Smooth muscle cell (in vitro differentiated cells): ENCODE measurements around the gene SPTB. TPM values are rescaled to one million over a fixed set of nuclear protein-coding genes. Genes with fewer than 3 reads are reported as not detected.

Source experiments
- DNase-seq: peaks from one replicate; lab custom pipeline; 2025; ENCODE audit not compliant: unreplicated experiment; lab: John Stamatoyannopoulos, UW
- H2AFZ ChIP-seq: fragments of 200-600 bp; sonication (generic); 2 replicates; pipeline ENCODE4 v1.6.0; 2016; ENCODE audit warnings: antibody characterized with exemption, low read depth, mild to moderate bottlenecking
- H3F3A ChIP-seq: fragments of 200-600 bp; sonication (generic); 2 replicates; pipeline ENCODE4 v1.6.0; 2017; ENCODE audit warnings: antibody characterized with exemption, low read depth
- H3K27ac ChIP-seq: fragments of 200-600 bp; sonication (generic); 2 replicates; pipeline ENCODE4 v1.5.1; 2016; ENCODE audit warnings: low read depth, mild to moderate bottlenecking
- H3K27me3 ChIP-seq: fragments of 200-600 bp; sonication (generic); 2 replicates; pipeline ENCODE4 v1.6.1; 2016; ENCODE audit warnings: low read depth, mild to moderate bottlenecking
- H3K36me3 ChIP-seq: fragments of 200-600 bp; sonication (generic); 2 replicates; pipeline ENCODE4 v1.5.1; 2016; ENCODE audit warnings: low read depth
- H3K4me1 ChIP-seq: fragments of 200-600 bp; sonication (generic); 2 replicates; pipeline ENCODE4 v1.5.1; 2016; ENCODE audit warnings: low read depth
- H3K4me2 ChIP-seq: fragments of 200-600 bp; sonication (generic); 2 replicates; pipeline ENCODE4 v1.6.0; 2016; ENCODE audit warnings: mild to moderate bottlenecking
- H3K4me3 ChIP-seq: fragments of 200-600 bp; sonication (generic); 2 replicates; pipeline ENCODE4 v1.5.1; 2016; ENCODE audit warnings: mild to moderate bottlenecking
- H3K79me2 ChIP-seq: fragments of 200-600 bp; sonication (generic); 2 replicates; pipeline ENCODE4 v1.6.0; 2016; ENCODE audit warnings: low read depth, mild to moderate bottlenecking
- H3K9ac ChIP-seq: fragments of 200-600 bp; sonication (generic); 2 replicates; pipeline ENCODE4 v1.6.0; 2016; ENCODE audit warnings: low read depth
- H3K9me3 ChIP-seq: fragments of 200-600 bp; sonication (generic); replicated peaks from 2 replicates; pipeline ENCODE4 v1.5.1; 2016; ENCODE audit warnings: low read depth
- H4K20me1 ChIP-seq: fragments of 200-600 bp; sonication (generic); 2 replicates; pipeline ENCODE4 v1.6.0; 2016; ENCODE audit warnings: low read depth
- WGBS: methylation state at CpG from one replicate; pipeline ENCODE4 v1.1.7; 2016; ENCODE audit warnings: low lambda C conversion rate; 5-methylcytosine and 5-hydroxymethylcytosine counted together
- polyA plus RNA-seq: library from polyadenylated mRNA; unstranded; fragments of >200 nt; fragmentation: Nextera tagmentation; extraction: Ambion mirVana; gene quantifications from 2 replicates; pipeline ENCODE4 v1.2.1, GENCODE V29; 2016
- total RNA-seq: library from RNA; depleted of rRNA; stranded (reverse); fragments of >200 nt; gene quantifications from 2 replicates; pipeline ENCODE4 v1.2.3, GENCODE V29; 2014
- TF ChIP-seq, protein P1 (sequence below): fragments of 200-600 bp; sonication (generic); IDR thresholded peaks from 2 replicates; pipeline ENCODE4 v1.5.1; 2017; ENCODE audit warnings: borderline replicate concordance, mild to moderate bottlenecking, antibody characterized with exemption; ENCODE audit not compliant: insufficient read depth, poor library complexity, severe bottlenecking

SPTB gene
- total and polyA plus RNA-seq, 2 experiments from 2014 or later, result 0.25 to 3.3 TPM

DNA sequence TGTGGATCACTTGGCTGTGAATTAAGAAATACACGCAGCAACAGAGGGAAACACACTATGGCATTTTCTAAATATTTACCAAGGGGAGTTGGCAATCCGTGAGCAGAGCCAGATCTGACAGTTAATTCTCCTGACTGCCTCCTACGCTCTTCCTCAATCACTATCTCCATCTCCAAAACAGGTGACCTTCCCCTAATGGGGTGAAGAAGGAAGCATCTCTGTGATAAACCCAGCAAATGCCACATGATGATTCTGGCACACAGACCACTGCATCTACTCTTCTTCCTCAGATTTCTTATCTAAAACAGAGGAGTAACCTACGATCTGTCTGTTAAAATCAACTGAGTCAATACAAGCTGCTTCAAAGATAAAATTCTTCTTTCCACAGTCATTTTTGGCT, 4.4 kb downstream of the SPTB start:
- Histone ChIP-seq H3K9ac (no peak overlapping the region), H3K4me3 (no peak overlapping the region), H3K4me2 (no peak overlapping the region), H2AFZ (no peak overlapping the region), H3K79me2 (no peaks in the 10 kb centered on the region), H4K20me1 (no peaks in the 10 kb centered on the region), H3K4me1 (no peaks in the 10 kb centered on the region), H3F3A (no peaks in the 10 kb centered on the region), H3K9me3 (no peaks in the 10 kb centered on the region), H3K27ac (no peak overlapping the region), H3K27me3 (peaks cover 68% of the 10 kb centered on the region), H3K36me3 (no peaks in the 10 kb centered on the region)
- no peak for DNase-seq
- TF ChIP-seq, protein P1, sequence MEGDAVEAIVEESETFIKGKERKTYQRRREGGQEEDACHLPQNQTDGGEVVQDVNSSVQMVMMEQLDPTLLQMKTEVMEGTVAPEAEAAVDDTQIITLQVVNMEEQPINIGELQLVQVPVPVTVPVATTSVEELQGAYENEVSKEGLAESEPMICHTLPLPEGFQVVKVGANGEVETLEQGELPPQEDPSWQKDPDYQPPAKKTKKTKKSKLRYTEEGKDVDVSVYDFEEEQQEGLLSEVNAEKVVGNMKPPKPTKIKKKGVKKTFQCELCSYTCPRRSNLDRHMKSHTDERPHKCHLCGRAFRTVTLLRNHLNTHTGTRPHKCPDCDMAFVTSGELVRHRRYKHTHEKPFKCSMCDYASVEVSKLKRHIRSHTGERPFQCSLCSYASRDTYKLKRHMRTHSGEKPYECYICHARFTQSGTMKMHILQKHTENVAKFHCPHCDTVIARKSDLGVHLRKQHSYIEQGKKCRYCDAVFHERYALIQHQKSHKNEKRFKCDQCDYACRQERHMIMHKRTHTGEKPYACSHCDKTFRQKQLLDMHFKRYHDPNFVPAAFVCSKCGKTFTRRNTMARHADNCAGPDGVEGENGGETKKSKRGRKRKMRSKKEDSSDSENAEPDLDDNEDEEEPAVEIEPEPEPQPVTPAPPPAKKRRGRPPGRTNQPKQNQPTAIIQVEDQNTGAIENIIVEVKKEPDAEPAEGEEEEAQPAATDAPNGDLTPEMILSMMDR, result no peak
- WGBS, result 79% methylated on average over 4 of the region's 4 CpGs

DNA sequence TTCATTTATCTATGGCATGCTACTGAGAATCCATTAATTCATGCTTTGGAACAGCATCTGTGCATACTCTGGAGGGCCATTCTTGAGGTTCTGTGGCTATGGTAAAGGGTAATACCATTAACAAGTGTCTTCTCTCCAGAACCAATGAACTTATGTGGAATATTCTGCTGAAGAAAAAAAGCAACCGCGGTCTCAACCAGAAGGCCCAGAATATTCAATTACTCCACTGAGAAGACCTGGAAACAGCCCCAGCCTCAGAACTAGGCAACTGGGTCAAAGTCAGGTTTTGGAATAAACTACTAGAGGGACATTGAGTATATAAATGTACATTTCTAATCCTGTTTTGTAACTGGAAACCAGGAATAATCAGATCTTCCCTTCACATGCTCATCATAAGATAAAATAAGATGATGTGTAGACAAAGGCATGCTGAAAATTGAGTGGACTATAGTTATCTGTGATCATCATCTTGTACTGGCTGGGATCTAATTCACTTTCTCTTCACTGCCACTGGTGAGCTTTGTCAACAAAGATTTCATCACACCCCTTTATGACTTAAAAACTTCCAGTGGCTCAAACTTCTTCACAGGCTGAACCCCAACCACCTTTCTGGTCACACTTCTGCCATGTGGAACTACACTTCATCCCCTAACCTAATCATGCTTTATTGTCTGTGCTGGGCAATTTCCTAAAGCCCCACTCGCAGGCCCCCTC, 6.0 kb downstream of the SPTB start:
- DNase-seq, result no peak

DNA sequence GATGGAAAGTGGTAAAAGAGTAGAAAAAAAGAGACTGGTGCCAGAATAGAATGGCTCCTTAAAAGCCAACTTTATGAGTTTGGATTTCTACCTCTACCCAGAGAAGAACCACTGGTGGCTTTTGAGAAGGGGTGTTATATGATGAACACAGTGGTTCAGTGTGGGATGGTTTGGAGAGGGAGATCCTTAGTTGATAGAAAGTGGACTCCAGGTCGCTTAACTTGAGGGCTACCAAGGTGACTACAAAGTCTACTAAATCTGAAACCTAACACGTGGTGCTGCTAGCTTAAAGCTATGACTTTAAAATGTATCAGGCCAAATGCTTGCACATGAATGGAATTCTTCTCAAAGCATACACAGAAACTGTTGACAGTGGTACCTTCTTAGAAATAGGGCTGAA, 8.4 kb downstream of the SPTB start:
- Histone ChIP-seq H3K79me2 (no peaks in the 10 kb centered on the region), H2AFZ (no peak overlapping the region), H3F3A (no peaks in the 10 kb centered on the region), H3K9ac (no peak overlapping the region), H3K9me3 (no peaks in the 10 kb centered on the region), H3K27me3 (peaks cover 28% of the 10 kb centered on the region), H3K4me3 (no peak overlapping the region), H3K4me1 (no peaks in the 10 kb centered on the region), H3K4me2 (no peak overlapping the region), H3K27ac (no peak overlapping the region), H3K36me3 (no peaks in the 10 kb centered on the region), H4K20me1 (no peaks in the 10 kb centered on the region)
- no peak for DNase-seq
- 73% methylated on average over 2 of the region's 2 CpGs for WGBS
- TF ChIP-seq, protein P1, result no peak

More for the DNA sequence above, 6.0 kb downstream of the SPTB start:
- Histone ChIP-seq H3K36me3 (no peaks in the 10 kb centered on the region), H3F3A (no peaks in the 10 kb centered on the region), H3K9me3 (no peaks in the 10 kb centered on the region), H3K27me3 (peaks cover 51% of the 10 kb centered on the region), H3K4me1 (no peaks in the 10 kb centered on the region), H3K4me3 (no peak overlapping the region), H4K20me1 (no peaks in the 10 kb centered on the region), H2AFZ (no peak overlapping the region), H3K4me2 (no peak overlapping the region), H3K9ac (no peak overlapping the region), H3K27ac (no peak overlapping the region), H3K79me2 (no peaks in the 10 kb centered on the region)
- TF ChIP-seq, protein P1, result no peak
- WGBS, result 60% methylated on average over 3 of the region's 3 CpGs

DNA sequence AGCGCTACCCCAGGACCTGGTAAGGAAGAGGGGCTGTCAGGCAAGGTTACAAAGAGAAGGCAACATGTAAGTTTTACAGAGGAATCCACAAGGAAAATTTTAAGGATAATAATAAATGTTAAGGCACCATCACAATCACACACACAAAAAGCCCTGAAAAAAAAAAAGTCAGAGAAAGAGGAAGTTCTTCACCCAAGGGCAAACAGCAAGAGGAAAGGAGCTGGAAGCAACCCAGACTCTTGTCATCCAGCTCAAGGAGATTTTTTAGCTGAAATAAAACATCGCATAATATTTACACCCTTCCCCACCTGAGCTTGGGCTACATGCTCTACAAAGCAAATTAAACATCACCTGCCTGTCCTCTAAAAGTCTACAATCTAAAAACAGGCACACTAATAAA, 9.5 kb downstream of the SPTB start:
- WGBS, result 96% methylated on average over 2 of the region's 2 CpGs
- Histone ChIP-seq H3K36me3 (no peaks in the 10 kb centered on the region), H3K27ac (no peak overlapping the region), H3K27me3 (peaks cover 16% of the 10 kb centered on the region), H4K20me1 (no peaks in the 10 kb centered on the region), H2AFZ (no peak overlapping the region), H3K79me2 (no peaks in the 10 kb centered on the region), H3K9ac (no peak overlapping the region), H3K9me3 (no peaks in the 10 kb centered on the region), H3K4me3 (no peak overlapping the region), H3K4me2 (no peak overlapping the region), H3F3A (no peaks in the 10 kb centered on the region), H3K4me1 (no peaks in the 10 kb centered on the region)
- TF ChIP-seq, protein P1, result no peak
- no peak for DNase-seq
